ENCODE results near the gene PCBP3. TPM values are rescaled to one million over a fixed set of nuclear protein-coding genes. Genes with fewer than 3 reads are reported as not detected.

Gene PCBP3
- total and polyA plus RNA-seq, 12 donors, result 1.7 to 15.8 (median 4.7) TPM

GRCh38 chr21:45859762-45860357 lies 216.3 kb downstream of the PCBP3 start:
- 80 to 92% (median 86%) methylated on average over 3 to 12 of the region's 12 CpGs for WGBS, 4 donors
- TF ChIP-seq CTCF (IDR thresholded peaks at IDR 0.05) (no peak), POLR2A (IDR thresholded peaks at IDR 0.05) (no peak)
- intact Hi-C loops (cut with DNase I), result no loop called here
- H3K4me3 ChIP-seq, result no peak overlapping the region
- no peaks in the 10 kb centered on the region for H3K9me3 ChIP-seq (replicated peaks in 1 of 3)
- H3K27ac ChIP-seq, result no peak overlapping the region
- DNase-seq, result peak in 1 of 7 donors; percentile 30
- no peaks in the 10 kb centered on the region for H3K36me3 ChIP-seq (replicated peaks in 1 of 2)
- H3K4me1 ChIP-seq (replicated peaks in 1 of 2), result no peaks in the 10 kb centered on the region
- no peaks in the 10 kb centered on the region for H3K27me3 ChIP-seq

- Histone ChIP-seq H3K4me3 (no peak overlapping the region), H3K27ac (no peak overlapping the region), H3K27me3 (no peaks in the 10 kb centered on the region), H3K9me3 (replicated peaks in 1 of 3) (no peaks in the 10 kb centered on the region), H3K36me3 (replicated peaks in 1 of 2) (no peaks in the 10 kb centered on the region), H3K4me1 (replicated peaks in 1 of 2) (no peaks in the 10 kb centered on the region)
- intact Hi-C loops (cut with DNase I), result no loop called here
- WGBS, 4 donors, result 90 to 92% (median 90%) methylated on average over 25 to 26 of the region's 26 CpGs
- TF ChIP-seq CTCF (IDR thresholded peaks at IDR 0.05) (no peak), POLR2A (IDR thresholded peaks at IDR 0.05) (no peak)
- DNase-seq, result peak in 1 of 7 donors; percentile 29
Measured at GRCh38 chr21:45860493-45861155, 217.1 kb downstream of the PCBP3 start.

- H3K4me1 ChIP-seq (replicated peaks in 1 of 2), result no peaks in the 10 kb centered on the region
- H3K27me3 ChIP-seq, result no peaks in the 10 kb centered on the region
- 76 to 90% (median 87%) methylated on average over 10 to 14 of the region's 14 CpGs for whole genome bisulfite sequencing, 4 donors
- DNase-seq, result peak in 1 of 7 donors; percentile 42
- no peak overlapping the region for H3K27ac ChIP-seq
- H3K9me3 ChIP-seq (replicated peaks in 1 of 3), result no peaks in the 10 kb centered on the region
- intact Hi-C loops (cut with DNase I), result no loop called here
- TF ChIP-seq CTCF (IDR thresholded peaks at IDR 0.05) (no peak), POLR2A (IDR thresholded peaks at IDR 0.05) (no peak)
- H3K4me3 ChIP-seq, result no peak overlapping the region
- H3K36me3 ChIP-seq (replicated peaks in 1 of 2), result no peaks in the 10 kb centered on the region
Measured at GRCh38 chr21:45861156-45861870, 217.8 kb downstream of the PCBP3 start.

- Histone ChIP-seq H3K27ac (no peak overlapping the region), H3K36me3 (replicated peaks in 1 of 2) (no peaks in the 10 kb centered on the region), H3K27me3 (no peaks in the 10 kb centered on the region), H3K4me3 (no peak overlapping the region), H3K4me1 (replicated peaks in 1 of 2) (no peaks in the 10 kb centered on the region), H3K9me3 (replicated peaks in 1 of 3) (no peaks in the 10 kb centered on the region)
- 75 to 86% (median 77%) methylated on average over 9 of the region's 9 CpGs for WGBS, 4 donors
- TF ChIP-seq POLR2A (IDR thresholded peaks at IDR 0.05), result no peak
- TF ChIP-seq CTCF (IDR thresholded peaks at IDR 0.05), result no peak
- DNase-seq, result peak in 1 of 7 donors; percentile 35
- intact Hi-C loops (cut with DNase I), result no loop called here
Measured at GRCh38 chr21:45862543-45863207, 219.2 kb downstream of the PCBP3 start.
